MM.1S (cell line): ENCODE results near the gene MEGF11.

ENCODE experiments used
- EZH2 ChIP-seq: fragments of 300-600 bp; sonication (generic); optimal IDR thresholded peaks from 2 replicates; pipeline ENCODE3; 2017; ENCODE audit warnings: low read depth, mild to moderate bottlenecking, antibody characterized with exemption, low read length, mixed read lengths
- TF ChIP-seq, protein P1 (sequence below): fragments of 300-600 bp; sonication (generic); IDR thresholded peaks from 2 replicates; pipeline ENCODE4 v1.5.1; 2016; ENCODE audit warnings: antibody characterized with exemption, low read length, mixed read lengths

DNA sequence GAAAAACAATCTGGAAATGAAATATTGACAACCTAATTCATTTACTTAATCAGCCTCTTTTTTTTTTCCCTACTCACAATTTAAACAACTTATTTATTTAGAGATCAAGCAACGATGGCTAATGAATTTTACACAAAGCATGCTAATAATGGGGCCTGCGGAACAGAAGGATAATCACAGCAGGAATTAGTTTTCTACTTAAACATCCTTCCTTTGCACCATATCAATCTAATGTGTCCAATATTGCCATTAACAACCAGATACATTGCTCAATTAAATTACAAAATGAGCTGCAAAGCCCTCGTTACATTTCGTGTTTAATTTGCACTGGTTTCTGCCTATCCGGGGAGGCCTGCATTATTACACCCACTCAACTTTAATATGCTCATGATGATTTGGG is 285.0 kb downstream of the MEGF11 start:
- TF ChIP-seq, protein P1, sequence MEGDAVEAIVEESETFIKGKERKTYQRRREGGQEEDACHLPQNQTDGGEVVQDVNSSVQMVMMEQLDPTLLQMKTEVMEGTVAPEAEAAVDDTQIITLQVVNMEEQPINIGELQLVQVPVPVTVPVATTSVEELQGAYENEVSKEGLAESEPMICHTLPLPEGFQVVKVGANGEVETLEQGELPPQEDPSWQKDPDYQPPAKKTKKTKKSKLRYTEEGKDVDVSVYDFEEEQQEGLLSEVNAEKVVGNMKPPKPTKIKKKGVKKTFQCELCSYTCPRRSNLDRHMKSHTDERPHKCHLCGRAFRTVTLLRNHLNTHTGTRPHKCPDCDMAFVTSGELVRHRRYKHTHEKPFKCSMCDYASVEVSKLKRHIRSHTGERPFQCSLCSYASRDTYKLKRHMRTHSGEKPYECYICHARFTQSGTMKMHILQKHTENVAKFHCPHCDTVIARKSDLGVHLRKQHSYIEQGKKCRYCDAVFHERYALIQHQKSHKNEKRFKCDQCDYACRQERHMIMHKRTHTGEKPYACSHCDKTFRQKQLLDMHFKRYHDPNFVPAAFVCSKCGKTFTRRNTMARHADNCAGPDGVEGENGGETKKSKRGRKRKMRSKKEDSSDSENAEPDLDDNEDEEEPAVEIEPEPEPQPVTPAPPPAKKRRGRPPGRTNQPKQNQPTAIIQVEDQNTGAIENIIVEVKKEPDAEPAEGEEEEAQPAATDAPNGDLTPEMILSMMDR, result no peak
- TF ChIP-seq EZH2, result no peak
